Hypothalamus (tissue), 51 donors: ENCODE results near the gene ABHD14A.
"Not testable (repeated sequence)": the region's sequence is repeated elsewhere in the genome, so short reads cannot be mapped to it uniquely, and the experiment has no call there.

Source experiments
- DNase-seq, 51 donors: peaks; one replicate each; lab custom pipeline; 2025; lab: John Stamatoyannopoulos, UW

The ABHD14A gene

DNA sequence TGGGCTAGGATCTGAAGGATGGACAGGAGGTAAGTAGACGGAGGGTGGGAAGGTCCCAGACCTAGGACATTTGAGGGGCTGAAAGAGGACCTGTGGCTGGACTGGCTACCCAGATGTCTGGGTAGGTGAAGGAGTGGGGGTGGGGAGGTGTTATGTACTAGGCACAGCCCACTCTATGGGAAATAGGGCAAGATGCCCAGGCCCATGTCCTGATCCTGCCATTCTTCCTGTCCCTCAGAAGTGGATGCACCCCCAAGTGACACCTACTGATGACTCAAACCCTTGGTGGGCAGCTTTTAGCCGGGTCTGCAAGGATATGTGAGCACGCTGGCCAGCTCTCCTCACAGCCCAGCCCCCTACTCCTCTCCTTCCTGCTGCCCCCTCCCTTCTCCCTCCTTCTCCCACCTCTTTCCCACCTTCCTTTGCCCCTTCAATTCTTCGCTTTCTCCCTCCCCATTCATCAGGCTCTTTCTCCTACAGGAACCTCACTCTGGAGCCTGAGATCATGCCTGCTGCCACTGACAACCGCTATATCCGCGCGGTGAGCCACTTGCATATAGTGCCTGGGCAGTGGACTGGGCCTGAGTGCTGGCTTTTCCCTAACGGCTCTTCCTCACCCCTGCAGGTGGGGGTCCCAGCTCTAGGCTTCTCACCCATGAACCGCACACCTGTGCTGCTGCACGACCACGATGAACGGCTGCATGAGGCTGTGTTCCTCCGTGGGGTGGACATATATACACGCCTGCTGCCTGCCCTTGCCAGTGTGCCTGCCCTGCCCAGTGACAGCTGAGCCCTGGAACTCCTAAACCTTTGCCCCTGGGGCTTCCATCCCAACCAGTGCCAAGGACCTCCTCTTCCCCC is 13.7 kb downstream of the ABHD14A start:
- DNase-seq = no peak

DNA sequence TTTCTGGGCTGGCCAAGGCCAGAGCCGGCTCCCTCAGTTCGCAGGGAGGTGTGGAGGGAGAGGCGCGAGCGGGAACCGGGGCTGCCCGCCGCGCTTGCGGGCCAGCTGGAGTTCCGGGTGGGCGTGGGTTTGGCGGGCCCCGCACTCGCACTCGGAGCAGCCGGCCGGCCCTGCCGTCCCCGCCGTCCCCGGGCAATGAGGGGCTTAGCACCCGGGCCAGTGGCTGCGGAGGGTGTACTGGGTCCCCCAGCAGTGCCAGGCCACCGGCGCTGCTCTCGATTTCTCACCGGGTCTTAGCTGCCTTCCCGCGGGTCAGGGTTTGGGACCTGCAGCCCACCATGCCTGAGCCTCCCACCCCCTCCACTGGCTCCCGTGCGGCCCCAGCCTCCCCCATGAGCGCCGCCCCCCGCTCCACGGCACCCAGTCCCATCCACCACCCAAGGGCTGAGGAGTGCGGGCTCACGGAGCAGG is 15.7 kb downstream of the ABHD14A start:
- not testable (repeated sequence) for DNase-seq

DNA sequence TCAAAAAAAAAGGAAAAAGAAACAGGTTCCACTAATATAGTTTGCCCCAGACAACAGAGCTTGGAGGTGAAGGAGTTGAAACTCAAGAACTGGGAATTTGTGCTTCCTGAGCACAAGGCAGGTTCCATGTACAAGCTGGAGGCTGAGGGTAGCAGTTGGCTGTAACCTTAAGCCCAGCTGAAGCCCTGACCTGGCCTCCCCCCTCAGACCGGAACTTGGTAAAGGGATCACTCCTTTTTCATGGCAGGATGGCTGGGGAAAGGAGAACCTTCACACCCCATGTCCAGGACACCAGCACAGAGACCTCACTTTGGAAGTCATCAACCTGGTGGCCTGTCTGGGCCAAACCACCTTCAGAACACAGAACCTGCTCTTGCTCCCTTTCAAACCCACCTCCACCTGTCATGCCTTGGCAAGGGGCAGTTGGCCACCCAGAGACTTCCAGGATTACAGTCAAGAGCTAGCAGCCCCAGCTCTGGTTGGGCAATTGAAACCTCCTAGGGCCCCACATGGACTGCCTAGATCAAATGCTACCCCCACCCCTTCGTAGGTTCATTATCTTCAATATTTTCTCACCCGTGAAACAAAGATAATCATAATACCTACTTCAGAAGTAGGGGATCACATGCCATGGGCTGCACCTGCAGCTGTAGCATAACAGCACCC is 17.3 kb downstream of the ABHD14A start:
- DNase-seq = no peak

DNA sequence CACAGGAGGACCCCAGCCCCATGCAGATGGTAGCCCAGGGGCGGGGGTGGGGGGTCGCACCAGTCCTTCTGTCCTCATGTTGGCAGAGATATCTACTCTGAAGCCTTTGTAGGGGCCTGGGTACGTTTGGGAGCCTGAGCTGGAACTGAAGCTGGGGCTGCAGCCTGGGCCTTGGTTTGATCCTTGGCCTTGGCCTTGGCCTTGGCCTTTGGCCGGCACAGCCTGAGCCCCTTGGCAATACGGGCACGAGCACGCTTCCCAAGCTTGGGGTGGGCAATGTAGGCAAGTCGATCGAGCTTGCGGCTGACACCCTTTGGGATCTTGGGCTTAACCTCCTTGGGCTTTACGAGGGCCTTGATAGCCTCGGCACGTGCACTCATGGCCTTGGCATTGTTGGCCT is 18.8 kb downstream of the ABHD14A start:
- DNase-seq = not testable (repeated sequence)

DNA sequence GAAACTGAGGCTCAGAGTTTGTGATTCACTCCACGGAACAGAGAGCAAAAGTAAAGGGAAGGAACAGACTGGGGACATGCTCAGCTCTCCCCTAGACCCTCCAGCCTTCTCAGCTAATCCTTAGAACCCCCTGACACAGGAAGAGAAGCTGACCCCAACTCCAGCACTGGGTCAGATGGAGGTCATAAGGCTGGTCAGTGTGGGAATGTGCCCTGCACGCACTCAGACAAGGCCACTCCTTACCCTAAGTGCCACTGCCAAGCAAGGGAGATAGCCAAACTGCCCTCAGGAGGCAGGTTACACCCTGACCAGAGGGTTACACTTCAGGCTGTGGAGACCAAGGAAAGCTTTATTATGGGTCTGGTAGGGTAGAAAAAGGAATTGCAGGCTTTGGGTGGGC is 19.7 kb downstream of the ABHD14A start:
- no peak for DNase-seq

DNA sequence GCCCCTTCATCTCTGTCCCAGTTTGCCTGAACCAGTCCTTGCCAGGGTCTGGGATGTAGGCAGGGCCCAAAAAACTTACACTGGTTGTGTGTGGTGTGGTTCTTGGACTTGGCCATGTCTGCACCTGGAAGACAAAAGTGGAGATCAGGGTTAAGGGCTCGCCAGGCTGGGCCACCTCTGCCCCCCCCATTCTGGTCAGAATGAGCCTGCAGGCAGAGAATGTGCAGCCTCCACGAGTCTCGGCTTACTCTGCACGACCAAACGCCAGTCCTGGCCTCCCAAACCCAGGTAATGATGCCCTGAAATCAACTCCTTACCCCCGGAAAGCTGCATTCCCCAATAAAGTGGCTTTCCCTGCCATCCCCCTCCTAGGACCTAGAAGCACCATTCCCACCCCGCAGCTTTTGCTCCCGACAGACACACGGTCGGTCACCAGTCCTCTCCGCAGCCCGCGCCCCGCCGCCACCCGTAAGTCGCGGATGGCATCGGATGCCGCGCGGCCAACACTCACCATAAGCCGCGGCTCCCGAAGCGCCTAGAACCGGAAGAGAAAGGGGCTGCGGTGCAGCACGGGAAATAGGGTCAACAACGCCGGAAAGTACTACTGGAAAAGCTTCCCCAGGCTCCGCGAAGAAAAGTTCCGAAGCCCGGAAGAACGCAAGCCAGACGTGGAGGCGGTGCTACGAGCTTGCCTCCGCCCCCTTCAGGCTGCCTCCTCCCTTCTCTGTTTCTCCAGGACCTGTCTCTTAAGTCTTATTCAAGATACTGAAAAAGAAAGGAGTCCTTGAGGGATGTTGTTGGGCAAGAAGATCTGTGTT is 20.7 kb downstream of the ABHD14A start, which contains the start of gene RPL29:
Gene RPL29 (minus strand): TSS at position 550 of the 818 bp plus-strand sequence. CDS start 434 bp downstream, at position 116.
- DNase-seq = peak; percentile 33 to 93 (median 81)

DNA sequence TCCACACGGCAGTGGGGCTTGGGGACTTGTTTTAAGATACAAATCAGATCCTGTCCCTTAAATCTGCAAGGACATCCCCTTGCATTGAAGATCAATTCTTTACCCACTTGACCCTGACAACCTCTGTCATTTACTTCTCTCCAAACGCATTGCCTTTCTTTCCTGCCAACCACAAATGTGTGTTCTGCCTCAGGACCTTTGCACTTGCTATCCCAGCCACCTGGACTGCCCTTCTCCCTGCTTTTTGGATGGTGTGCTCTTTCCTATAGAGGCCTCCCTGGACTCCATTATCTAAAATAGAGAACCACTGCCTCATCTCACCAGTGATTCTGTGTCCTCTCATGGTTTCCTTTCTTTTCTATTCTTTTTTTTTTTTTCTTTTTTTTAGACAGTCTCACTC is 22.3 kb downstream of the ABHD14A start:
- no peak for DNase-seq

DNA sequence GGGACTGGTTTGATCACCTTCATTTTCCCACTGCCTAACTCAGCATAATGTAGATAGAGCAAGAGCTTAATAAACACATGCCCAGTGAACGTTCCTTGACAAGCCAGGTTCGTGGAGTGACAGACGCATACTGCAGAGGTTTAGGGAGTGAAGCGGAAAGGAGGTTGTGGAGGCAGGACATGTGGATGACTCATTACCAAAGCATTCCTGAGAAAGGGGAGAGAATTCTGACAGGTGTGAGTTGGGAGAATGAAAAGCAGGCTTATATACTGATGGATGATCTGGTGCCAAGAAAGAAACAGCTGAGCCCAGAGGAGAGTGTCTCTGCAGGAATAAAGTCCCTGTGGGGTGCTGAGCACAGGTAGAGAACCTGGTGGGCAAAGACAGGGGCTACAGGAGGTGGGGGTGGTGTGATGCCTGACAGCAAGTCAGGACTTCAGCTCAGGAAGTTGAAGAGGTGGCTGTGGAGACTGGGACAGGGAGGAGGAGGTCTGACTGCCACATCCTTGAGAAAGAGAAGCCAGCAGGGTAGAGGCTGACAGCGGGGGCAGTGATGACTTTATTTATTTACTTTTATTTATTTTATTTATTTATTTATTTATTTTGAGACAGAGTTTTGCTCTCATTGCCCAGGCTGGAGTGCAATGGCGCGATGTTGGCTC is 23.2 kb downstream of the ABHD14A start:
- no peak for DNase-seq

DNA sequence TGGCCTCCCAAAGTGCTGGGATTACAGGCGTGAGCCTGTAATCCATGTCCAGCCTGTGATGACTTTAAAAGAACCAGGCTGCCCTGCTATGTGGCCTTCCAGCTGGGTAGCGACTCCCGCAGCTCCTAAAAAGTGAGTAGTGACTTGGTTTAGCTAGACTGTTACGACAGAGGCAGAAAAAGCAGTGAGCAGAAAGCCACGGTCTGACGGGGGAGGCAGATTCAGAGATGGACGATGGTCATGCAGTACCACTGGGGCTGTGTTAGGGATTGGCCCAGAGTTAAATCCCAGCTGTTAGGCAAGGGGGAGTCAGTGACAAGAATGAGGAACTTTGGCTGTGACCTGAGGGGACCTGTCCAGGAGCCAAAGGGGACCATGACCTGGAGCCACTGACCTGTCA is 23.9 kb downstream of the ABHD14A start:
- no peak for DNase-seq

DNA sequence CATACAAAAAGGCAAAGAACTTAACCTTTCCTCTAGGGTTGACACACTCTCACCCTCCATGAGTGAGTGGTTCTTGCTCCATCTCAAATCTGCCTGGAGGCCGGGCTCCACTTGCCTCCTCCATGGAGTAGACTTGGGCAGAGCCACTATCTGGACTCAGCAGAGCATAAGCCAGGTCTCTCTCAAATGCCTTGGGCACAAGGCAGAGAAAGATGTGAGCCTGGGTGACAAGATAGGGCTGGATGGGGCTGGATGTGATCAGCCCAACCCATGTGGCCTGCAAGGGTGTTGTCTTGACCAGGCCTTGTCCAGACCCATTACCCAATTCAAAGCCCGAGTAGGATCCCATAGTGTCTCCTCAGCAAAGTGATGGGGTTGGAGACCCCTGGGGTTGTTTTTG is 25.0 kb downstream of the ABHD14A start:
- DNase-seq = no peak

DNA sequence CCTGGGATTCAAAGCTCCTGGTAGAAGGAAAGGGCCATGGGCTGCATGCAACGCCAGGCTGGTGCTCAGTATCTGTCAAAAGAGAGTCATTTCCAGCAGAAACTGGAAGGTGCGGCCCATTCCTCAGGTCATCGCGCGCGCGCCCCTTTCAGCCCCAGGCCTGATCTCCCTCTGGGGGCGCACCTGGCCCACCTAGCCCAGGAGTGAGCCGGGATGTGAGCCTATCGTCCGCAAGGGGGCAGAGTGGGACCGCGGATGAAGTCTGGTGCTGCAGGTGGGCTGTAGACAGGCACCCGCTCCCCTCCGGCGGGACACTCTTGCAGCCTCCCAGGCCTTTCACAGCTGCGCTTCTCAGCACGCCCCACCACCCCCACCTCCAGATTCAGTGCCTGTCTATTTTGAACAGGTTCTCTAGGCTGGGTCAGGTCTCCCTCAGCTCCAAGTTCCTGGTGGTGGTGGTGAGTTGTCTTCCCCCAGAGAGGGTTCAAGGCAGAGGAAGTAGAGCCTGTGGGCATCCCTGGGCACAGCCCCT is 26.6 kb downstream of the ABHD14A start:
- DNase-seq = peak in 46 of 51 donors; percentile 18 to 82 (median 48)

DNA sequence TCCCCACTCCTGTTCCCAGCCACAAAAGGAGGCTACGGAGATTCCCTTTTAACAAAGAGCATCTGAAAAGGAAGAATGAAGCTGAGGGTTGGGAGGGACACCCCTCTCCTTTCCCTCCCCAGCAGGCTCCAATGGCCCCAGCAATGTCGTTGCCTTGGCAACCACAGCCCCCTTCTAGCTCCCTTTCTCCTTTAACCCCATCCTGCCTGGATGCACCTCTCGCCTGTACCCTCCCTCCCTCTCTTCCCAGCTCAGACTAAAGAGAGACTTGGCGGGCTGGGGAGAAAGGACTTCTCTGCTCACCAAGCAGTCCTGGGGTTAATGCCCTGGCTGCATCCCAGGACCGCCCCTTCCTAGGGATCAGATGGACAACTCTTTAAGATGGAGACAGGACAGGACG is 27.9 kb downstream of the ABHD14A start:
- no peak for DNase-seq

DNA sequence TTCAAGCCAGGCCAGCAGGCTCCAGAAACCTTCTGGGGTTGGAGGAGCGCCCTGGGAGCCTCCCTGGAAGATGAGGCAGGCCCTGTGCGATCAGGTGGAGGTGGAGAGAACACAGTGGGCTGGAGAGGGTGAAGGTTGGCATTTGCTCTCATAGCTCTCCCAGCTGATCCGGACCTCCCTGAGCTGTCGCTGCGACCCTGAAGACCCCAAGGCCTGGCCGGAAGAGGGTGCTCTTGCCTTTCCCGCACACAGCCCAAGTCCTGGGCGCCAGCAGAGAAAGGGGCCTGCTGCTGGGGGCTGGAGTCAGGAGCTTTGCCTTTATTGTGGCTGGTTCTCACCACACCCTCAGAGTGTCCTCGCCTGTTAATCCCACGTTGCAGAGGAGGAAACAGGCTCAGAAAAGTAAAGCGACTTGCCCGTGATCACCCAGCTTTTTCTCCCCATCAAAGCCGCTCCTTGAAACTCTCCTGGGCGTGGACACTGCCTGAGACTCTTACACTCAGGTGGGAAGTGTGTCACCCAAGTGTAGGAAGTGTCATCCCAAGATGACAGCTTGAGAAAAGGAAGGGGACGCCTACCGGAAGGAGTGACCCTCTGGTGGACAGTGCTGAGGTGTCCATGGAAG is 29.4 kb downstream of the ABHD14A start:
- DNase-seq = peak in 42 of 51 donors; percentile 11 to 82 (median 52)

DNA sequence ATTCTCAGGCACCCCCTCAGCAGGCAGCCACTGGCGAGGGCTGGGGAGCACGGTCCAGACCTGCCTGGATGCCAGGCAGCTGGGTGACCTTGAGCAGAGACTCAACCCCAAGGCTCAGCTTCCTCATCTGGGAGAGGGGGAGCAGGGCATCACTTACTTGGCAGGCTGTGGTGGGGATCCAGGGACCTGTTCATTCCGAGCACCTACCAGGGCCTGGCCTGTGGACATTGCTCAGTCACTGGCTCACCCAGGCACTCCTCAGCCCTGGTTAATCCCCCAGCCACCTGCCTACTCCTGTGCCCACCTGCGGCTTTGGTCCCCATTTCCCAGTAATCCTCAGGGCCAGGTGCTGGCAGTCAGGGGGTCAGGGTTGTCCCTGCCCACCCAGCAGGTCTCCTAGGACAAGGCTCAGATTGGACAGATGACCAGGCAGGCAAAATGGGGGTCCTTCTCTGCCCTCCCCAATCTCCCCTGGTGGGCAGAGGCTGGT is 30.1 kb downstream of the ABHD14A start:
- no peak for DNase-seq

DNA sequence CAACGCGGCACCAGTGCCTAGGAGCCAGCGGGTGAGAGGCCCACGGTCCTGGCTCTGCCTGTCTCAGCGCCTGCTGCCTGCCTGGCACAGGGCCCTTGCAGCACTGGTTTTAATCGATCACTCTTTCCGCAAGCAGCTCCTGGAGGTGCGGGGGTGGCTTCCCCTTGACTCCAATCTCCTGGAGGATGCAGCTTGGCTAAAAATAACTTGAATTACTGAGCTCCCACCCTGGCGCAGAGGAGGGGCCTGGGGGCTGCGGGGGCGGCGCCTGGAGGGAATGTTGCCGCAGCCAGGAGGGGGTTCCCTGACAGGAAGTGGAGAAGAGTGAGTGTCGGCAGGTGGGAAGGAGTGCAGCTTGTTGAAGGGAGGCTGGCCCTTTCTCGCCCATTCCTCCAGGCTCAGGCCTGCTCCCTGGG is 30.7 kb downstream of the ABHD14A start:
- peak in 22 of 51 donors; percentile 11 to 61 (median 36) for DNase-seq

DNA sequence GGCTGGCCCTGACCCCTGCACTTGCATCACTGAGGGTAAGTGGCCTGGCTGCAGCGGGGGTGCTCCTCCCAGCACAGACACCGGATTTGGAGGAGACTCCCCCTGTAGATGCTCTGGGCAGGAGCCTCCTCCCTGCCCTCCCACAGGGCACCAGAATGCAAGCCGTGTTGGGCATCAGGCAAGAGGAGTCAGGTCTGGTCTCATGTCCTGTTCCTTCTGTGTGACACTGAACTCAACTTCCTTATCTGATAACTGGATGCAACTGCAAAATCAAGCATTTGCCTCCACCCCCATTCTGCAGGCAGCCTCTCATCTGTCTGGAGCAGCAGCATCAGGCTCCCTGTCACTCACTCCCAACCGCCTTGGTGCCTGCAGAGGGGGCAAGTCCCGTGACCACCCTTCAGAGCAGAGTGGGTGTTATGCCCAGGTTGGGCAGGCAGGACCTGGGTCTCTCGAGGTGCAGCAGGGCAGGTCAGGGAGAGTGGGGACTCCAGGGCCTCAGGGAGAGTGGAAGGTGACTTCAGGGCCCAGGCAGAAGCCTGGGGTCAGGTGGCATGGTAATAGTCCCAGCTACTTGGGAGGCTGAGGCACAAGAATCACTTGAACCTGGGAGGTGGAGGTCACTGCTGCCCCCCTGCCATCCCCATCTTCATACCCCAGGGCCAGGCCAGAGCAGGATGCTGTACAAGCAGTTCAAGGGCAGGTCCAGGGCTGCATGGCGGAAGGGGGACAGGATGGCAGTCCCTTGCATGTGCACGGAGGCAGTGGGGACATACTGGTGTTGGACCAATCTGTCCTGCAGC is 31.4 kb downstream of the ABHD14A start:
- peak in 1 of 51 donors; percentile 28 for DNase-seq

DNA sequence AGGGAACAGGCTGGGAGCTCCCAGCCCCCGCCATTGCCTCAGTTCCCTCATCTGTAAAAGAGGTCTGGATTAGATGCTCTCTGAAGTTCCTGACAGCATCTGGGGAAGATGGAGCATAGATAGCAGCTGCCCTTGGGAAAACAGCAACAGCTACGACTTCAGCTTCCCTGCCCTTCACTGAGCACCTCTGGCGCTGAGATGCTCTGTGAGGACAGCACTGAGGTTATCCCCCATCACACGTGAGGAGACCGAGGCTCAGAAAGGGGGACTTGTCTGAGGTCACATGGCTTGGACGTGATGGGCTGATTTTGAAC is 31.9 kb downstream of the ABHD14A start:
- no peak for DNase-seq

DNA sequence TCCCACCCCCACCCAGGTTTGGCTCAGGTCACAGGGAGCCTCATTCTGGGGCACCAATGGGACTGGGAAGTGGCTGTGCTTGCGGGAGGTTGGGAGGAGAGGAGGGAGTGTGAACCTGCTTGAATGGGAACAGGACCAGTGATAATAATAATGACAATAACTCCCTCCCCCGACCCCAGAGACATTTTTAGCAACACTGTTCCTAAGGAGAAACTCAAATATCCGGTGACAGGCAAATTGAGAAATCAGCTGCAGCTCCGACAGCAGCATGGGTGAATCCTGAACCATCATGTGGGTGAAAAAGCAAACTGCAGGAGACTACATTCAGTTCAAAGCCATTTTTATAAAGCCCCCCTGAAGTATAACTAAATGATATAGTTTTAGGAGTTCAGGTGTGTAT is 32.4 kb downstream of the ABHD14A start:
- DNase-seq = no peak

DNA sequence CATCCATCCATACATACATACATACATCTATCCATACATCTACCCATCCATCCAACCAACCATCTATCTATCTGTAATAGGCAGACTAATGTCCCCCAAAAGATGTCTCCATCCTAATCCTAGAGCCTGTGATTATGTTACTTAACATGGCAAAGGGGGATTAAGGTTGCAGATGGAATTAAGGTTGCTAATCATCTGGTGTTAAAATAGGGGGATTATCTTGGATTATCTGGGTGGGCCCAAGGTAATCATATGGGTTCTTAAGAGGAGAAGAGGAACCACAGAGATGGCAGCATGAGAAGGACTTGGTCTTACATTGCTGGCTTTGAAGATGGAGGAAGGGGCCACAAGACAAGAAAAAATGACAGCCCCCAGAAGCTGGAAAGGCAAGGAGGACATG is 35.6 kb downstream of the ABHD14A start:
- DNase-seq = no peak
